OCI-LY1 (cell line): ENCODE results near the gene LCN6.

Experiments
- CTCF ChIP-seq: fragments of 200-600 bp; sonication (generic), shearing (Covaris generic); IDR thresholded peaks from 2 replicates; pipeline ENCODE4 v1.5.1; 2017; ENCODE audit warnings: mild to moderate bottlenecking, antibody characterized with exemption, low read length, moderate library complexity, mixed read lengths
- EZH2 ChIP-seq: fragments of 200-600 bp; sonication (generic), shearing (Covaris generic); IDR thresholded peaks from 2 replicates; pipeline ENCODE4 v1.8.0; 2017; ENCODE audit warnings: borderline replicate concordance, mixed run types, mild to moderate bottlenecking, antibody characterized with exemption, low read length, moderate library complexity, mixed read lengths

DNA sequence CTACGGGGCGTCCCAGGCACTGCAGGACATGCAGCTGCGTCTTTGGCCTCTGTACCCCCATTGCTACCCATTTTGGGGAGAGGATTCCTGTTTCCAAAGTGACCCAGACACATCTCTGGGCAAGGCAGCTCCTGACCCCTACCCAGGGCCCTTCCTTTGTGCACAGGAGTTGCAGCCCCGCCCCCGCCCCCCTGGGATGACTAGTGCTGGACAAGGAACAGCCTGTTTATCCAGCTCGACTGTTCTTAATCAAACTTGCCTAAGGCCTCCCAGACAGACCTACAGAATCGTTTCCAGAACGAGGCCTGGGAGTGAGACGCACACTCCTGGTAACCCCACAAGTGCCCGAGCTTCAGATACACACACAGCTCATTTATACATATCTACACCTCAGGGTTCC is 22.7 kb downstream of the LCN6 start:
- no peak for TF ChIP-seq CTCF
- TF ChIP-seq EZH2 = no peak
